Esophagus (tissue), 2 donors: ENCODE measurements around the gene DUSP1. TPM values are rescaled to one million over a fixed set of nuclear protein-coding genes. Genes with fewer than 3 reads are reported as not detected.
A peak's percentile ranks its signal among the peaks of the same experiment; 100 is the strongest.

Experiments used
- H3K27ac ChIP-seq, 2 donors: one replicate each; pipeline ENCODE4 v1.5.1; 2013; ENCODE audit warnings: low read depth in 2 of 2, mild to moderate bottlenecking in 2 of 2, inconsistent platforms in 1 of 2, low read length in 1 of 2, moderate library complexity in 1 of 2
- H3K27me3 ChIP-seq, 2 donors: one replicate each; pipeline ENCODE4 v1.6.1; 2013; ENCODE audit warnings: low read length in 2 of 2, control low read depth in 1 of 2, mild to moderate bottlenecking in 1 of 2; ENCODE audit not compliant: insufficient read depth in 2 of 2, control insufficient read depth in 1 of 2
- H3K36me3 ChIP-seq, 2 donors: one replicate each; pipeline ENCODE4 v1.6.1; 2013; ENCODE audit warnings: low read length in 1 of 2; ENCODE audit not compliant: control insufficient read depth in 2 of 2, insufficient read depth in 2 of 2
- H3K4me1 ChIP-seq, 2 donors: one replicate each; pipeline ENCODE4 v1.6.1; 2013; ENCODE audit warnings: low read length in 1 of 2; ENCODE audit not compliant: control insufficient read depth in 2 of 2, insufficient read depth in 2 of 2
- H3K4me3 ChIP-seq, 2 donors: one replicate each; pipeline ENCODE4 v1.5.1; 2013; ENCODE audit warnings: low read length in 2 of 2, mild to moderate bottlenecking in 2 of 2, low read depth in 1 of 2, moderate library complexity in 1 of 2
- H3K9me3 ChIP-seq, 2 donors: one replicate each; pipeline ENCODE4 v1.6.1; 2013; ENCODE audit warnings: mild to moderate bottlenecking in 2 of 2, low read depth in 1 of 2, low read length in 1 of 2, moderate library complexity in 1 of 2; ENCODE audit not compliant: control insufficient read depth in 2 of 2, insufficient read depth in 1 of 2
- WGBS, 2 donors: extraction: QIAGEN DNeasy Blood & Tissue Kit; methylation state at CpG; one replicate each; pipeline ENCODE4 v1.1.7; 2013; 5-methylcytosine and 5-hydroxymethylcytosine counted together
- polyA plus RNA-seq, 2 donors: library from polyadenylated mRNA; stranded (reverse); fragments of 200-250 nt; gene quantifications; one replicate each; pipeline ENCODE4 v1.2.3, GENCODE V29; 2013
- donor health status: healthy with polysubstance abuse.
- donor health status: Bipolar disorder and iron deficiency.

DUSP1 gene
- polyA plus RNA-seq, 2 donors: 90.4 to 129 TPM

GRCh38 chr5:172798422-172799215 lies 27.6 kb upstream of the DUSP1 start:
- Histone ChIP-seq H3K27ac (peak overlapping the region; percentile 50 to 73), H3K4me1 (peaks cover 3 to 14% of the 10 kb centered on the region in 2 donors), H3K9me3 (no peaks in the 10 kb centered on the region), H3K27me3 (no peaks in the 10 kb centered on the region), H3K4me3 (no peak overlapping the region), H3K36me3 (no peaks in the 10 kb centered on the region)
- WGBS, 2 donors: 71 to 76% methylated on average over 14 of the region's 14 CpGs

- Histone ChIP-seq H3K9me3 (no peaks in the 10 kb centered on the region), H3K36me3 (no peaks in the 10 kb centered on the region), H3K4me1 (peaks cover 3 to 14% of the 10 kb centered on the region in 2 donors), H3K27ac (peak overlapping the region; percentile 52 to 71), H3K27me3 (no peaks in the 10 kb centered on the region), H3K4me3 (no peak overlapping the region)
- 63 to 76% methylated on average over 5 of the region's 5 CpGs for WGBS, 2 donors
These were observed 26.8 kb upstream of the DUSP1 start for GRCh38 chr5:172797771-172798191.

- Histone ChIP-seq H3K36me3 (no peaks in the 10 kb centered on the region), H3K9me3 (no peaks in the 10 kb centered on the region), H3K4me1 (peaks cover 3 to 10% of the 10 kb centered on the region in 2 donors), H3K27me3 (no peaks in the 10 kb centered on the region), H3K27ac (peak overlapping the region in 1 of 2 donors; percentile 51), H3K4me3 (no peak overlapping the region)
- 93 to 94% methylated on average over 6 of the region's 6 CpGs for WGBS, 2 donors
These were observed 25.3 kb upstream of the DUSP1 start for GRCh38 chr5:172796306-172796705.

GRCh38 chr5:172795318-172795977 lies 24.5 kb upstream of the DUSP1 start:
- Histone ChIP-seq H3K4me1 (peaks cover 3 to 10% of the 10 kb centered on the region in 2 donors), H3K27me3 (no peaks in the 10 kb centered on the region), H3K36me3 (no peaks in the 10 kb centered on the region), H3K4me3 (no peak overlapping the region), H3K9me3 (no peaks in the 10 kb centered on the region), H3K27ac (peak overlapping the region; percentile 5 to 62)
- WGBS, 2 donors: 50 to 58% methylated on average over 13 of the region's 13 CpGs

GRCh38 chr5:172793577-172794488 lies 22.8 kb upstream of the DUSP1 start:
- Histone ChIP-seq H3K36me3 (no peaks in the 10 kb centered on the region), H3K4me1 (peaks cover 3 to 9% of the 10 kb centered on the region in 2 donors), H3K4me3 (no peak overlapping the region), H3K9me3 (no peaks in the 10 kb centered on the region), H3K27me3 (no peaks in the 10 kb centered on the region), H3K27ac (peak overlapping the region; percentile 27 to 31)
- WGBS, 2 donors: 85% methylated on average over 17 of the region's 17 CpGs

GRCh38 chr5:172792701-172793570 lies 21.9 kb upstream of the DUSP1 start:
- Histone ChIP-seq H3K4me1 (peaks cover 2 to 5% of the 10 kb centered on the region in 2 donors), H3K27ac (no peak overlapping the region), H3K27me3 (no peaks in the 10 kb centered on the region), H3K9me3 (no peaks in the 10 kb centered on the region), H3K36me3 (no peaks in the 10 kb centered on the region), H3K4me3 (no peak overlapping the region)
- WGBS, 2 donors: 86 to 89% methylated on average over 13 of the region's 13 CpGs

GRCh38 chr5:172791726-172792445 lies 20.9 kb upstream of the DUSP1 start:
- Histone ChIP-seq H3K36me3 (no peaks in the 10 kb centered on the region), H3K27me3 (no peaks in the 10 kb centered on the region), H3K4me3 (no peak overlapping the region), H3K4me1 (peaks cover 0 to 5% of the 10 kb centered on the region in 2 donors), H3K27ac (no peak overlapping the region), H3K9me3 (no peaks in the 10 kb centered on the region)
- 90 to 91% methylated on average over 10 of the region's 10 CpGs for WGBS, 2 donors

GRCh38 chr5:172791286-172791685 lies 20.3 kb upstream of the DUSP1 start:
- no peaks in the 10 kb centered on the region for H3K36me3 ChIP-seq
- H3K27ac ChIP-seq: no peak overlapping the region
- peaks cover 0 to 7% of the 10 kb centered on the region in 2 donors for H3K4me1 ChIP-seq
- no peaks in the 10 kb centered on the region for H3K9me3 ChIP-seq
- no peaks in the 10 kb centered on the region for H3K27me3 ChIP-seq
- no peak overlapping the region for H3K4me3 ChIP-seq
- WGBS, 2 donors: 65 to 73% methylated on average over 6 of the region's 6 CpGs
